Gastroesophageal sphincter (tissue), 4 donors: ENCODE measurements around the gene TGM4. TPM values are rescaled to one million over a fixed set of nuclear protein-coding genes. Genes with fewer than 3 reads are reported as not detected.
"Not testable (repeated sequence)": the region's sequence is repeated elsewhere in the genome, so short reads cannot be mapped to it uniquely, and the experiment has no call there.

Experiments used
- ATAC-seq: fragments of 150-250 bp; one replicate; pipeline ENCODE4 v1.9.1; 2016; ENCODE audit warnings: mild to moderate bottlenecking, moderate library complexity
- H3K27ac ChIP-seq, 4 donors: fragments of 200-600 bp; sonication (generic) in 3 of 4; 1 replicate in 3 of 4; 2 replicates in 1 of 4; pipeline ENCODE4 v1.5.1; 2016 to 2019
- H3K27me3 ChIP-seq: fragments of 200-600 bp; sonication (generic); one replicate; pipeline ENCODE4 v1.5.1; 2019
- H3K36me3 ChIP-seq, 2 donors: fragments of 200-600 bp; sonication (generic); one replicate each; pipeline ENCODE4 v1.5.1; 2019; ENCODE audit warnings: control low read depth in 1 of 2
- H3K4me1 ChIP-seq, 3 donors: fragments of 200-600 bp; sonication (generic); 1 replicate in 2 of 3; 2 replicates in 1 of 3; pipeline ENCODE4 v1.5.1; 2016 to 2019; ENCODE audit warnings: control low read depth in 2 of 3
- H3K4me3 ChIP-seq, 2 donors: fragments of 200-600 bp; sonication (generic); one replicate each; pipeline ENCODE4 v1.5.1; 2019; ENCODE audit warnings: mild to moderate bottlenecking in 1 of 2, moderate library complexity in 1 of 2
- H3K9me3 ChIP-seq, 3 donors: fragments of 200-600 bp; sonication (generic); one replicate each; pipeline ENCODE4 v1.5.1; 2017 to 2019; ENCODE audit warnings: control low read depth in 2 of 3
- EP300 ChIP-seq: sonication (generic); formaldehyde crosslinking; IDR thresholded peaks from one replicate; pipeline ENCODE4 v1.6.1; 2017; ENCODE audit warnings: antibody characterized with exemption, mild to moderate bottlenecking
- POLR2A ChIP-seq, 2 donors: fragments of 450-650 bp; IDR thresholded peaks; one replicate each; pipeline ENCODE4 v1.6.1; 2017; ENCODE audit warnings: antibody characterized with exemption in 2 of 2, mild to moderate bottlenecking in 2 of 2, moderate library complexity in 1 of 2
- POLR2AphosphoS5 ChIP-seq: sonication (generic); formaldehyde crosslinking; IDR thresholded peaks from one replicate; pipeline ENCODE4 v1.6.1; 2017; ENCODE audit warnings: antibody characterized with exemption
- WGBS, 2 donors: methylation state at CpG; one replicate each; pipeline ENCODE4 v1.1.5; 2018; ENCODE audit warnings: low coverage in 1 of 2; 5-methylcytosine and 5-hydroxymethylcytosine counted together
- total RNA-seq, 4 donors: library from RNA; depleted of rRNA; stranded (reverse); fragments of >200 nt; gene quantifications; one replicate each; pipeline ENCODE4 v1.1.0, GENCODE V29; 2016
- TF ChIP-seq, protein P1 (sequence below), 4 experiments: fragments of 200-600 bp in 2 of 4; fragments of 450-650 bp in 2 of 4; sonication (generic) in 1 of 4; IDR thresholded peaks; one replicate each; pipeline ENCODE4 v1.5.1; 2017 to 2019; ENCODE audit warnings: antibody characterized with exemption in 4 of 4, mild to moderate bottlenecking in 2 of 4, moderate library complexity in 2 of 4

TGM4 gene
- total RNA-seq, 4 donors from 2014 or later, result not detected

DNA sequence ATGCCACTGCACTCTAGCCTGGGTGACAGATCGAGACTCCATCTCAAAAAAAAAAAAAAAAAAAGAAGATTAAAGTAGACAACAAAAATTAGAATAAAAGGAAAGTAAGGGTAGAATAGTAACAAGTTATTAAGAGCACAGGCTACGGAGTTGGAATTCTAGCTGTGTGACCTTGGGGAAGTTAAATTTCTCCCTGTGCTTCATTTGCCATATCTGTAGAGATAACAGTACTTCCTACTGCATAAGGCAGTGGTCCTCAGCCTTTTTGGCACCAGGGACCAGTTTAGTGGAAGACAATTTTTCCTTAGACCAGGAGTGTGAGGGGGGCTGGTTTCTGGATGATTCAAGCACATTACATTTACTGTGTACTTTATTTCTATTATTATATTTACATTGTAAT lies 41.4 kb upstream of the TGM4 start:
- no peak for ATAC-seq
- no peaks in the 10 kb centered on the region for H3K27me3 ChIP-seq
- H3K9me3 ChIP-seq, result no peaks in the 10 kb centered on the region
- TF ChIP-seq, protein P1, sequence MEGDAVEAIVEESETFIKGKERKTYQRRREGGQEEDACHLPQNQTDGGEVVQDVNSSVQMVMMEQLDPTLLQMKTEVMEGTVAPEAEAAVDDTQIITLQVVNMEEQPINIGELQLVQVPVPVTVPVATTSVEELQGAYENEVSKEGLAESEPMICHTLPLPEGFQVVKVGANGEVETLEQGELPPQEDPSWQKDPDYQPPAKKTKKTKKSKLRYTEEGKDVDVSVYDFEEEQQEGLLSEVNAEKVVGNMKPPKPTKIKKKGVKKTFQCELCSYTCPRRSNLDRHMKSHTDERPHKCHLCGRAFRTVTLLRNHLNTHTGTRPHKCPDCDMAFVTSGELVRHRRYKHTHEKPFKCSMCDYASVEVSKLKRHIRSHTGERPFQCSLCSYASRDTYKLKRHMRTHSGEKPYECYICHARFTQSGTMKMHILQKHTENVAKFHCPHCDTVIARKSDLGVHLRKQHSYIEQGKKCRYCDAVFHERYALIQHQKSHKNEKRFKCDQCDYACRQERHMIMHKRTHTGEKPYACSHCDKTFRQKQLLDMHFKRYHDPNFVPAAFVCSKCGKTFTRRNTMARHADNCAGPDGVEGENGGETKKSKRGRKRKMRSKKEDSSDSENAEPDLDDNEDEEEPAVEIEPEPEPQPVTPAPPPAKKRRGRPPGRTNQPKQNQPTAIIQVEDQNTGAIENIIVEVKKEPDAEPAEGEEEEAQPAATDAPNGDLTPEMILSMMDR (IDR thresholded peaks at IDR 0.05), result no peak
- TF ChIP-seq EP300, result no peak
- no peak for TF ChIP-seq POLR2AphosphoS5
- TF ChIP-seq POLR2A (IDR thresholded peaks at IDR 0.05), result no peak
- H3K36me3 ChIP-seq, result no peaks in the 10 kb centered on the region
- WGBS, 2 donors, result 93 to 100% methylated on average over 1 to 2 of the region's 2 CpGs
- H3K27ac ChIP-seq, result no peak overlapping the region
- no peak overlapping the region for H3K4me3 ChIP-seq
- no peaks in the 10 kb centered on the region for H3K4me1 ChIP-seq

DNA sequence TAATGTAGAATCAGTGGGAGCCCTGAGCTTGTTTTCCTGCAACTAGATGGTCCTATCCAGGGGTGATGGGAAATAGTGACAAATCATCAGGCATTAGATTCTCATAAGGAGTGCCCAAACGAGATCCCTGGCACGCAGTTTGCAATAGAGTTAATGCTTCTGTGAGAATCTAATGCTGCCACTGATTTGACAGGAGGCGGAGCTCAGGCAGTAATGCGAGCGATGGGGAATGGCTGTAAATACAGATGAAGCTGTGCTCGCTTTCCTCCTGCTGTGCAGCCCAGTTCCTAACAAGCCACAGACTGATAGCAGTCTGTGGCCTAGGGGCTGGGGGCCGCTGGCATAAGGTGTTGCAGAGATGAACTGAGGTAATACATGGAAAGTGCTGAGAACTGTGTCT lies 41.0 kb upstream of the TGM4 start:
- 86 to 97% methylated on average over 3 to 4 of the region's 7 CpGs for WGBS, 2 donors
- no peak overlapping the region for H3K4me3 ChIP-seq
- ATAC-seq, result no peak
- no peak overlapping the region for H3K27ac ChIP-seq
- no peaks in the 10 kb centered on the region for H3K4me1 ChIP-seq
- no peaks in the 10 kb centered on the region for H3K9me3 ChIP-seq
- no peaks in the 10 kb centered on the region for H3K27me3 ChIP-seq
- H3K36me3 ChIP-seq, result no peaks in the 10 kb centered on the region
- TF ChIP-seq POLR2A (IDR thresholded peaks at IDR 0.05), result no peak

DNA sequence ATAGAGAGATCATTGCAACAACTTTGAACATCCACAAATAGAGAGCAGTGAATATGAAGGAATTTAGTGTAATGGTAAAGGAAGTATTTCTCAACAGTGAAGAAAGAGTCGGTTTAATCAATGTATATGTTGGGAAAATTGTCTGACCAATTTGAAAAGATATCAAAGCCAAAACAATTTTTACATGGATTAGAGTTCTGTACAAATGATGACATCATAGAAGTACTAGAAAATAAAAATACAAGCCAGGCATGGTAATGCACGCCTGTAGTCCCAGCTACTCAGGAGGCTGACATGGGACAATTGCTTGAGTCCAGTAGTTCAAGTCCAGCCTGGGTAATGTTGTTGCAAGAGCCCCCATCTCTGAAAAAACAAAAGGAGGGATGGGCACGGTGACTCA lies 38.7 kb upstream of the TGM4 start:
- no peaks in the 10 kb centered on the region for H3K9me3 ChIP-seq
- no peak for ATAC-seq
- no peaks in the 10 kb centered on the region for H3K36me3 ChIP-seq
- no peak for TF ChIP-seq POLR2A (IDR thresholded peaks at IDR 0.05)
- TF ChIP-seq EP300, result no peak
- TF ChIP-seq POLR2AphosphoS5, result no peak
- TF ChIP-seq, protein P1 (IDR thresholded peaks at IDR 0.05), result no peak
- H3K4me1 ChIP-seq, result no peaks in the 10 kb centered on the region
- H3K27ac ChIP-seq, result no peak overlapping the region
- H3K4me3 ChIP-seq, result no peak overlapping the region
- WGBS, 2 donors, result 92 to 100% methylated on average over 2 to 3 of the region's 3 CpGs
- no peaks in the 10 kb centered on the region for H3K27me3 ChIP-seq

- no peaks in the 10 kb centered on the region for H3K27me3 ChIP-seq
- no peak overlapping the region for H3K27ac ChIP-seq
- H3K4me1 ChIP-seq, result peaks cover 0 to 18% (median 0%) of the 10 kb centered on the region in 3 donors
- H3K9me3 ChIP-seq, result no peaks in the 10 kb centered on the region
- TF ChIP-seq EP300, result no peak
- no peak for TF ChIP-seq POLR2AphosphoS5
- no peaks in the 10 kb centered on the region for H3K36me3 ChIP-seq
- 72 to 89% methylated on average over 2 of the region's 2 CpGs for WGBS, 2 donors
- H3K4me3 ChIP-seq, result no peak overlapping the region
- no peak for ATAC-seq
Measured at GRCh38 chr3:44842376-44842775, 32.0 kb upstream of the TGM4 start.

- peak overlapping the region in 3 of 4 donors; percentile 49 to 68 (median 62) for H3K27ac ChIP-seq
- H3K27me3 ChIP-seq, result no peaks in the 10 kb centered on the region
- H3K36me3 ChIP-seq, result no peaks in the 10 kb centered on the region
- TF ChIP-seq, protein P1 (IDR thresholded peaks at IDR 0.05), result no peak
- no peak for TF ChIP-seq POLR2A (IDR thresholded peaks at IDR 0.05)
- no peak for TF ChIP-seq POLR2AphosphoS5
- no peak for TF ChIP-seq EP300
- no peak overlapping the region for H3K4me3 ChIP-seq
- no peaks in the 10 kb centered on the region for H3K9me3 ChIP-seq
- peaks cover 0 to 18% (median 0%) of the 10 kb centered on the region in 3 donors for H3K4me1 ChIP-seq
- 14 to 37% methylated on average over 5 to 7 of the region's 7 CpGs for WGBS, 2 donors
- no peak for ATAC-seq
Measured at GRCh38 chr3:44845528-44846520, 28.6 kb upstream of the TGM4 start.

- Histone ChIP-seq H3K4me1 (peaks cover 0 to 18% (median 0%) of the 10 kb centered on the region in 3 donors), H3K27me3 (no peaks in the 10 kb centered on the region), H3K9me3 (no peaks in the 10 kb centered on the region), H3K4me3 (no peak overlapping the region), H3K36me3 (no peaks in the 10 kb centered on the region), H3K27ac (no peak overlapping the region)
- WGBS, 2 donors, result 70 to 85% methylated on average over 1 of the region's 1 CpG
- ATAC-seq, result no peak
- TF ChIP-seq POLR2AphosphoS5 (no peak), POLR2A (IDR thresholded peaks at IDR 0.05) (no peak), EP300 (no peak)
- TF ChIP-seq, protein P1 (IDR thresholded peaks at IDR 0.05), result no peak
Measured at GRCh38 chr3:44848634-44849033, 25.8 kb upstream of the TGM4 start.

- not testable (repeated sequence) for H3K36me3 ChIP-seq, ATAC-seq, H3K27ac ChIP-seq, H3K4me3 ChIP-seq, H3K27me3 ChIP-seq, H3K4me1 ChIP-seq
- peaks cover 0 to 12% (median 0%) of the 10 kb centered on the region in 3 donors for H3K9me3 ChIP-seq
- WGBS, 2 donors, result 94 to 97% methylated on average over 6 of the region's 6 CpGs
Measured at GRCh38 chr3:44856663-44857062, 17.7 kb upstream of the TGM4 start.
